ENCODE measurements around the gene FAM98B. TPM values are rescaled to one million over a fixed set of nuclear protein-coding genes. Genes with fewer than 3 reads are reported as not detected.

FAM98B gene
- total RNA-seq, 1 donor from 2014 or later, result 25.6 TPM

DNA sequence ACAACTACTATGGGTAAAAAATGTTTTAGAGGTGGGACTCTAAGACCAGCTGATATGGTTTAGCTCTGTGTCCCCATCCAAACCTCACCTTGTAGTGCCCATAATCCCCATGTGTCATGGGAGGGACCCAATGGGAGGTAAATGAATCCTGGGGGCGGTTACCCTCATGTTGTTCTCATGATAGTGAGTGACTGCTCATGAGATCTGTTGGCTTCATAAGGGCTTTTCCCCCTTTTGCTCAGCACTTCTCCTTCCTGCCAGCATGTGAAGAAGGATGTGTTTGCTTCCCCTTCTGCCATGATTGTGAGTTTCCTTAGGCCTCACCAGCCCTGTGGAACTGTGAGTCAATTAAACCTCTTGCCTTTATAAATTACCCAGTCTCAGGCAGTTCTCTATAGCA is 45.7 kb downstream of the FAM98B start:
- H3K27me3 ChIP-seq (ENCODE audit: control insufficient read depth in 3 of 3, insufficient read depth in 3 of 3, low read length in 3 of 3), result no peaks in the 10 kb centered on the region
- H3K27ac ChIP-seq (ENCODE audit: low read depth, low read length), result no peak overlapping the region
- H3K4me1 ChIP-seq (ENCODE audit: control insufficient read depth in 3 of 3, insufficient read depth in 3 of 3, low read length in 3 of 3), result no peaks in the 10 kb centered on the region
- no peak overlapping the region for H3K4me3 ChIP-seq (ENCODE audit: low read length in 3 of 3)
- H3K36me3 ChIP-seq (ENCODE audit: control insufficient read depth in 3 of 3, insufficient read depth in 3 of 3, low read length in 3 of 3), result no peaks in the 10 kb centered on the region
- no peaks in the 10 kb centered on the region for H3K9me3 ChIP-seq (ENCODE audit: control insufficient read depth in 3 of 3, low read length in 3 of 3)
- H3K9ac ChIP-seq (ENCODE audit: low read depth in 1 of 3, low read length in 3 of 3), result no peak overlapping the region

DNA sequence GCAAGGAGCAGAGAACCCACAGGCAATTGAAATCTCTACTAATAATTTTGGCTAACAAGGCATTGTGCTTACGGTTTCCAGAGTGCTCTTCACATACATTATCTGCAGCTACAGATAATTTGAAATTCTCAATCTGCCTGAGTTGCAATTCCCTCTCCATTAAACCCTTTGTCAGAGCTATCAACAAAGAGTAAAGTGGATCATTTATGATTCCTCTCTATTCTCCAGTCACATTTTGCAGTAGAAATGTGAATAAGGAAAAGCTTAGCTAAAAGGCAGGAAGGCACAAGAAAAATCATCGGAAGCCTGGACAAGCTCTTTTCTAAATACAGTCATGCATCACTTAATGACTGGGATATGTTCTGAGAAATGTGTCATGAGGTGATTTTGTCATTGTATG is 49.6 kb downstream of the FAM98B start:
- Histone ChIP-seq H3K9me3 (ENCODE audit: control insufficient read depth in 3 of 3, low read length in 3 of 3) (no peaks in the 10 kb centered on the region), H3K36me3 (ENCODE audit: control insufficient read depth in 3 of 3, insufficient read depth in 3 of 3, low read length in 3 of 3) (no peaks in the 10 kb centered on the region), H3K27ac (ENCODE audit: low read depth, low read length) (no peak overlapping the region)

DNA sequence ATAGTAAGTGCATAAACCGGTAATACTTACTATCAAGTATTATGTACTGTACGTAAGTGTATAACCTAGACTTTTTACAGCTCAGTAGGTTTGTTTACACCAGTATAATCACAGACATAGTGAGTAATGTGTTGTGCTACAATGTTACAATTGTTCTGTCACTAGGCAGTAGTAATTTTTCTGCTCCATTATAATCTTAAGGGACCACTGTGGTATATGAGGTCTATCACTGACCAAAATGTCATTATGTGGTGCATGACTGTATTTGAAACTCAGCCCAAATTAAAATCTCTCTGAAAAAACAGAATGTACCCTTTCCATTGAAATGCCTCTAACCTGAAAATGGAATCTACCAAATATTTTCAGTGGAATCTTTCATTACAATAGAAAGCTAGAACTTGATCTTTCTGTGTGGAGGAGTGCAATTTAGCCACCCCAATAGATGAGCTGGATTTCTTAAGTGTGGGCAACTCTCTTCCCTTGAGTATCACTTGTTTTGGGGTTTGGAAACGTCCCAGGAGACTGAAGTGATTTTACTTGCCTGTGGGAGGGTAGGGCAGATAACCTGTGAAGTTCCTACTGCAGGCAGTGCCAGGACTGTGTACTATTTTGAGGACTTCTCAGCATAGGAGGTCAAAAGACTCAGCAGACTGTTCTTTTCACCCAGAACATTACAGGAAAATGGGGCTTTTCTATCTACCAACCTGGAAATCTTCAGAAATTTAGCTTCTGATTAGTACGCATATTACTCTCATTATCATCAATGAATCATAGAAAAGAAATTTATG is 50.9 kb downstream of the FAM98B start:
- Histone ChIP-seq H3K4me1 (ENCODE audit: control insufficient read depth in 3 of 3, insufficient read depth in 3 of 3, low read length in 3 of 3) (no peaks in the 10 kb centered on the region), H3K9me3 (ENCODE audit: control insufficient read depth in 3 of 3, low read length in 3 of 3) (no peaks in the 10 kb centered on the region), H3K9ac (ENCODE audit: low read depth in 1 of 3, low read length in 3 of 3) (no peak overlapping the region), H3K4me3 (ENCODE audit: low read length in 3 of 3) (no peak overlapping the region), H3K27me3 (ENCODE audit: control insufficient read depth in 3 of 3, insufficient read depth in 3 of 3, low read length in 3 of 3) (no peaks in the 10 kb centered on the region), H3K36me3 (ENCODE audit: control insufficient read depth in 3 of 3, insufficient read depth in 3 of 3, low read length in 3 of 3) (no peaks in the 10 kb centered on the region), H3K27ac (ENCODE audit: low read depth, low read length) (no peak overlapping the region)

More for the DNA sequence above, 49.6 kb downstream of the FAM98B start:
- Histone ChIP-seq H3K27me3 (ENCODE audit: control insufficient read depth in 3 of 3, insufficient read depth in 3 of 3, low read length in 3 of 3) (no peaks in the 10 kb centered on the region), H3K4me1 (ENCODE audit: control insufficient read depth in 3 of 3, insufficient read depth in 3 of 3, low read length in 3 of 3) (no peaks in the 10 kb centered on the region), H3K9ac (ENCODE audit: low read depth in 1 of 3, low read length in 3 of 3) (no peak overlapping the region), H3K4me3 (ENCODE audit: low read length in 3 of 3) (no peak overlapping the region)

DNA sequence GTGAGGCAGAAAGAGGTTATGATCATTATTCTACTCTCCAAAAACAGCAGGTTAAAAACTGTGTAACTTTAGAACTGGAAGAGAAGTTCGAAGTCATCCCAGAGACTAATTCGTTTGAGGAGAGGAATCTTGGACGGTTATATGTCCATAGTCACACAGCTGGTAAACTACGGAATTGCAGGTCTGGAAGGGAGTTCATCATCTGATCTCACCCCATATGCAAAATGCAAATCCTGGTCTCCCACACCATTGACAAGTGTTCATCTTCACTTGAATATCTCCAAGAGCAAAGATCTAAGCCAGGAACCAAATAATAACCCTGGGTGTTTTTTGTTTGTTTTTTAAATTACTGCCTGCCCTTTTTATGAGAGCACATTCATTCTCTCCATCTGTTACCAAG is 53.1 kb downstream of the FAM98B start:
- no peaks in the 10 kb centered on the region for H3K27me3 ChIP-seq (ENCODE audit: control insufficient read depth in 3 of 3, insufficient read depth in 3 of 3, low read length in 3 of 3)
- H3K4me3 ChIP-seq (ENCODE audit: low read length in 3 of 3), result no peak overlapping the region
- H3K4me1 ChIP-seq (ENCODE audit: control insufficient read depth in 3 of 3, insufficient read depth in 3 of 3, low read length in 3 of 3), result no peaks in the 10 kb centered on the region
- no peak overlapping the region for H3K27ac ChIP-seq (ENCODE audit: low read depth, low read length)
- no peaks in the 10 kb centered on the region for H3K9me3 ChIP-seq (ENCODE audit: control insufficient read depth in 3 of 3, low read length in 3 of 3)
- no peaks in the 10 kb centered on the region for H3K36me3 ChIP-seq (ENCODE audit: control insufficient read depth in 3 of 3, insufficient read depth in 3 of 3, low read length in 3 of 3)
- no peak overlapping the region for H3K9ac ChIP-seq (ENCODE audit: low read depth in 1 of 3, low read length in 3 of 3)

DNA sequence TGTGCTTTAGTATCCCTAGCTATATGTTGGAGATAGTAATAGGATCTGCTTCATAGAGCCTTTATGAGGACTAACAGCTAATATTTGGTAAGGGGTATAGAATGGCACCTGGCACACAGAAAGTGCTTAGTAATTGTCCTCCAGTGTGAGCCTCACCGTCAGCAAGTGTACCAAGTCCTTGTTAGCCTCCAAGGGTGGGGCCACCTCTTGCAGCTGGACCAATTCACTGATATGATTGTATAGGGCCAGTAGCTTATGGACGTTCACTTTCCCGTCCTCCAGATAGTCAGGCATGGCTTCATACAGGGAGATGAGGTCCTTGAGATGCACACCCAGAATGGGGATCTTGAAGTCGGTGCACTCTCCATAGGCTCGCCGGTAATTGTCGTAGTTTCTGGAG is 53.6 kb downstream of the FAM98B start:
- no peaks in the 10 kb centered on the region for H3K27me3 ChIP-seq (ENCODE audit: control insufficient read depth in 3 of 3, insufficient read depth in 3 of 3, low read length in 3 of 3)
- no peak overlapping the region for H3K27ac ChIP-seq (ENCODE audit: low read depth, low read length)

DNA sequence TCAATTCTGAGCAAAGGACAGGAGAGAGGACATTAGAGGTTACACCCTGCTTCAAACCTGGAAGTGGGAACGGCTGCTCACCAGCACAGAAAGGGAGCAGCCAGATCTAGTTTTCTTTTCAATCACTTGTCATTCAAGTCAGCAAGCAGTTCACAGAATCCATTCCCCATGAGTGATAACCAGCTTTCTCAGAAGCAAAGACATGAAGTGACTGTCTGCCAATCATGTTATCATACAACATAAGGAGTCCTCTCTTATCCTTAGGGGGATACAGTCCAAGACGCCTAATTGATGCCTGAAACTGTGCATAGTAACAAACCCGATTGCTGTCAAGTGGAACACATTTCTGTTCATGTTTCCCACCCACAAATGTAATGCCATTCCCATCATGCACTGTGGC is 54.7 kb downstream of the FAM98B start:
- H3K9ac ChIP-seq (ENCODE audit: low read depth in 1 of 3, low read length in 3 of 3), result no peak overlapping the region
- H3K9me3 ChIP-seq (ENCODE audit: control insufficient read depth in 3 of 3, low read length in 3 of 3), result no peaks in the 10 kb centered on the region

More for the DNA sequence above, 53.6 kb downstream of the FAM98B start:
- Histone ChIP-seq H3K4me3 (ENCODE audit: low read length in 3 of 3) (no peak overlapping the region), H3K9ac (ENCODE audit: low read depth in 1 of 3, low read length in 3 of 3) (no peak overlapping the region), H3K4me1 (ENCODE audit: control insufficient read depth in 3 of 3, insufficient read depth in 3 of 3, low read length in 3 of 3) (no peaks in the 10 kb centered on the region), H3K9me3 (ENCODE audit: control insufficient read depth in 3 of 3, low read length in 3 of 3) (no peaks in the 10 kb centered on the region), H3K36me3 (ENCODE audit: control insufficient read depth in 3 of 3, insufficient read depth in 3 of 3, low read length in 3 of 3) (no peaks in the 10 kb centered on the region)

DNA sequence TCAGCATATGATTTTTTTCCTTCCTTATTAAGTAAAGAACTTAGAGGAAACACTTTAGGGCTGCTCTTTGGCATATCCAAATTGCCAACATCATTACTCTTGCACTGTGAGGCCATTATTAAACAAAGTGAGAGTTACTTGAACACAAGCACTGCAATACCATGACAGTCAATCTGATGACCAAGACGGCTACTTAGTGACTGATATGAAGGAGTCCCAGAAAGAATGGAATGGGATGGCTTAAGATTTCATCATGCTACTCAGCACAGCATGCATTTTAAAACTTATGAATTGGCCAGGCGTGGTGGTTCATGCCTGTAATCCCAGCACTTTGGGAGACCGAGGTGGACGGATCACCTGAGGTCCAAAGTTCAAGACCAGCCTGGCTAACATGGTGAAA is 55.2 kb downstream of the FAM98B start:
- Histone ChIP-seq H3K9ac (ENCODE audit: low read depth in 1 of 3, low read length in 3 of 3) (no peak overlapping the region), H3K4me1 (ENCODE audit: control insufficient read depth in 3 of 3, insufficient read depth in 3 of 3, low read length in 3 of 3) (no peaks in the 10 kb centered on the region), H3K9me3 (ENCODE audit: control insufficient read depth in 3 of 3, low read length in 3 of 3) (no peaks in the 10 kb centered on the region), H3K4me3 (ENCODE audit: low read length in 3 of 3) (no peak overlapping the region), H3K27me3 (ENCODE audit: control insufficient read depth in 3 of 3, insufficient read depth in 3 of 3, low read length in 3 of 3) (peaks cover 0 to 3% (median 0%) of the 10 kb centered on the region in 3 donors), H3K27ac (ENCODE audit: low read depth, low read length) (no peak overlapping the region), H3K36me3 (ENCODE audit: control insufficient read depth in 3 of 3, insufficient read depth in 3 of 3, low read length in 3 of 3) (no peaks in the 10 kb centered on the region)

More for the DNA sequence above, 54.7 kb downstream of the FAM98B start:
- H3K36me3 ChIP-seq (ENCODE audit: control insufficient read depth in 3 of 3, insufficient read depth in 3 of 3, low read length in 3 of 3), result no peaks in the 10 kb centered on the region
- H3K4me1 ChIP-seq (ENCODE audit: control insufficient read depth in 3 of 3, insufficient read depth in 3 of 3, low read length in 3 of 3), result no peaks in the 10 kb centered on the region
- no peak overlapping the region for H3K27ac ChIP-seq (ENCODE audit: low read depth, low read length)
- peaks cover 0 to 3% (median 0%) of the 10 kb centered on the region in 3 donors for H3K27me3 ChIP-seq (ENCODE audit: control insufficient read depth in 3 of 3, insufficient read depth in 3 of 3, low read length in 3 of 3)
- H3K4me3 ChIP-seq (ENCODE audit: low read length in 3 of 3), result no peak overlapping the region

DNA sequence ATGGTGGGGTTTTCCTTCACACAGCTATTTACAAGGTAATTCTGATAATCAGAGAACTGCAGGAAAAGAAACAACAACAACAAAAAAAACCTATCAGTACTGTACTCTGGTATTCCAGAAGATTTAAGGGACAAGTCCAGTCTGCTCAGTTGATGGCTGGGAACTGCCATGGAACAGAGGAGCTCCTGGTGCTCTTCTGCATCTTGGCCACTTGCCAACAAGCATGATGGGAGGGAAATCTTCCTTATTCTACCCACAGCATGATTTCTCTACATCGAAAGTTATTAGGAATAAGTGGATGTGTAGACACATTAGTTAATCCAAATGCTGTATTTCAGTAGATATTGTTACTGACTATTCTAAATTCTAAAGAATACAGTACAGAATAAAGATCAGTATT is 59.0 kb downstream of the FAM98B start:
- Histone ChIP-seq H3K9me3 (ENCODE audit: control insufficient read depth in 3 of 3, low read length in 3 of 3) (no peaks in the 10 kb centered on the region), H3K27ac (ENCODE audit: low read depth, low read length) (no peak overlapping the region), H3K4me3 (ENCODE audit: low read length in 3 of 3) (no peak overlapping the region), H3K36me3 (ENCODE audit: control insufficient read depth in 3 of 3, insufficient read depth in 3 of 3, low read length in 3 of 3) (no peaks in the 10 kb centered on the region), H3K4me1 (ENCODE audit: control insufficient read depth in 3 of 3, insufficient read depth in 3 of 3, low read length in 3 of 3) (no peaks in the 10 kb centered on the region), H3K27me3 (ENCODE audit: control insufficient read depth in 3 of 3, insufficient read depth in 3 of 3, low read length in 3 of 3) (peaks cover 6 to 8% (median 7%) of the 10 kb centered on the region in 3 donors), H3K9ac (ENCODE audit: low read depth in 1 of 3, low read length in 3 of 3) (no peak overlapping the region)

DNA sequence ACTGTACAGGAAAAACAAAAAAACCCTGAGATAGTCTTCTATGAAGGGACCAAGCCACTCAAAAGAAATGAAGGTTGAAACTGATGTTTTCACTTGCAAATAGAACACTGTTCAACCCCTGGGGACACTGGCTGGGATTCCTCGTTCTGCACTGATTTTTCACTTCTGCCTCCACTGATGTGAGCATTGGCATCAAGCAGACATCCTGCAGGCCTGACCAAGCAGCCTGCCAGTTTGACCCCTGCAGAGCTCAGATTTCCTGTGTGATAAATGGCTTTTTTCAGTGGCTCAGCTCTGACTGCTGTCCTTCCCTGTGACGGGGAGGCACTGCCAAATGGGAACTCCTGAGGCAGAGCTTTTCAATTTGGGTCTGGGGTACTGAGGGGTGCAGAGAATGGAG is 60.7 kb downstream of the FAM98B start:
- Histone ChIP-seq H3K9me3 (ENCODE audit: control insufficient read depth in 3 of 3, low read length in 3 of 3) (no peaks in the 10 kb centered on the region), H3K27ac (ENCODE audit: low read depth, low read length) (no peak overlapping the region), H3K27me3 (ENCODE audit: control insufficient read depth in 3 of 3, insufficient read depth in 3 of 3, low read length in 3 of 3) (peaks cover 8 to 10% (median 10%) of the 10 kb centered on the region in 3 donors)

DNA sequence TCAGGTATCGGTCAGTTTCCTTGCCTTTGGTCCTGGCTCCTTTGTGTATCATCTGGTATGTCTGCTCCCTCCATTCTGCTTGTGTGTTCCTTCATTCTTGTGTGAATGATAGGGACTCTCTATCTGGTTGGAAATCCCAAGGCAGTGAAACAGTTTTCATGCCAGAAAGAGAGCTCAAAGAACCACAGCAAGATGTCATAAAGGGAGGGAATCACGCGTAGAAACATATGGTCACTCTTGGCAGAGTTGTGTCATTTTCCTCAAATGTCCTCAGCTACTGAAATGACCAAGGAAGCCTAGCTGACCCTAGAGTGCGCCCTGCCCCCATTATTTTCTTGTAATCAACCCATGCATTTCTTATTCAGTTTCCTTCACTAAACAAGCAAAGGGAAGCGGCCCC is 62.7 kb downstream of the FAM98B start:
- H3K9ac ChIP-seq (ENCODE audit: low read depth in 1 of 3, low read length in 3 of 3), result no peak overlapping the region
- peaks cover 8 to 14% (median 10%) of the 10 kb centered on the region in 3 donors for H3K27me3 ChIP-seq (ENCODE audit: control insufficient read depth in 3 of 3, insufficient read depth in 3 of 3, low read length in 3 of 3)
- no peaks in the 10 kb centered on the region for H3K4me1 ChIP-seq (ENCODE audit: control insufficient read depth in 3 of 3, insufficient read depth in 3 of 3, low read length in 3 of 3)
- no peaks in the 10 kb centered on the region for H3K36me3 ChIP-seq (ENCODE audit: control insufficient read depth in 3 of 3, insufficient read depth in 3 of 3, low read length in 3 of 3)
- no peaks in the 10 kb centered on the region for H3K9me3 ChIP-seq (ENCODE audit: control insufficient read depth in 3 of 3, low read length in 3 of 3)
- H3K4me3 ChIP-seq (ENCODE audit: low read length in 3 of 3), result no peak overlapping the region
- H3K27ac ChIP-seq (ENCODE audit: low read depth, low read length), result no peak overlapping the region

More for the DNA sequence above, 60.7 kb downstream of the FAM98B start:
- Histone ChIP-seq H3K4me3 (ENCODE audit: low read length in 3 of 3) (no peak overlapping the region), H3K9ac (ENCODE audit: low read depth in 1 of 3, low read length in 3 of 3) (no peak overlapping the region), H3K4me1 (ENCODE audit: control insufficient read depth in 3 of 3, insufficient read depth in 3 of 3, low read length in 3 of 3) (no peaks in the 10 kb centered on the region), H3K36me3 (ENCODE audit: control insufficient read depth in 3 of 3, insufficient read depth in 3 of 3, low read length in 3 of 3) (no peaks in the 10 kb centered on the region)
